HEK293 (cell line): ENCODE measurements around the gene C1QB.
"Not testable (repeated sequence)": the region's sequence is repeated elsewhere in the genome, so short reads cannot be mapped to it uniquely, and the experiment has no call there.

Experiments
- CTCF ChIA-PET: fragments of 350-600 bp; formaldehyde crosslinking; extraction: SDS; loops from one replicate; lab custom pipeline; 2021; ENCODE audit warnings: antibody characterized with exemption; lab: Yijun Ruan, JAX
- POLR2A ChIA-PET: fragments of 300-600 bp; formaldehyde crosslinking; extraction: SDS; loops from one replicate; lab custom pipeline; 2020; ENCODE audit warnings: antibody characterized with exemption, inconsistent platforms; lab: Yijun Ruan, JAX
- H3K27ac ChIP-seq: fragments of 200-500 bp; sonication (Bioruptor generic); 2 replicates; pipeline ENCODE4 v1.5.1; 2014; ENCODE audit warnings: low read depth, low read length, control low read depth, inconsistent platforms; ENCODE audit errors: extremely low read depth
- H3K36me3 ChIP-seq, 2 experiments: fragments of 200-500 bp in 1 of 2; sonication (Bioruptor generic) in 1 of 2; 1 replicate in 1 of 2; 2 replicates in 1 of 2; pipeline ENCODE4 v1.5.1; 2014 to 2017; ENCODE audit warnings: inconsistent platforms in 2 of 2, low read length in 2 of 2; ENCODE audit not compliant: control insufficient read depth in 2 of 2, insufficient read depth in 1 of 2
- H3K4me1 ChIP-seq: fragments of 200-500 bp; sonication (Bioruptor generic); 2 replicates; pipeline ENCODE4 v1.5.1; 2014; ENCODE audit warnings: mild to moderate bottlenecking, low read length, inconsistent platforms; ENCODE audit not compliant: control insufficient read depth, insufficient read depth
- H3K4me3 ChIP-seq: 2 replicates; pipeline ENCODE4 v1.5.1; 2011; ENCODE audit warnings: low read depth, mild to moderate bottlenecking, control low read depth, low read length, moderate library complexity
- H3K9me3 ChIP-seq: fragments of 200-500 bp; sonication (Bioruptor generic); 2 replicates; pipeline ENCODE4 v1.5.1; 2014; ENCODE audit warnings: low read depth, low read length, inconsistent platforms; ENCODE audit not compliant: control insufficient read depth, insufficient read depth
- BCL6B ChIP-seq: fragments of 450-650 bp; formaldehyde crosslinking; IDR thresholded peaks from 2 replicates; pipeline ENCODE4 v1.5.1; 2017; ENCODE audit warnings: missing biosample characterization, missing genetic modification characterization
- GLI4 ChIP-seq: fragments of 450-650 bp; formaldehyde crosslinking; IDR thresholded peaks from 2 replicates; pipeline ENCODE4 v1.5.1; 2016; ENCODE audit warnings: missing biosample characterization, missing genetic modification characterization
- KLF7 ChIP-seq: fragments of 450-650 bp; formaldehyde crosslinking; IDR thresholded peaks from 2 replicates; pipeline ENCODE4 v1.5.1; 2016; ENCODE audit warnings: missing biosample characterization, missing genetic modification characterization, borderline replicate concordance
- PRDM1 ChIP-seq: fragments of 450-650 bp; formaldehyde crosslinking; IDR thresholded peaks from 2 replicates; pipeline ENCODE4; 2016; ENCODE audit warnings: missing biosample characterization, missing genetic modification characterization
- SP2 ChIP-seq: fragments of 450-650 bp; formaldehyde crosslinking; IDR thresholded peaks from 2 replicates; pipeline ENCODE4 v1.5.1; 2016; ENCODE audit warnings: missing biosample characterization, missing genetic modification characterization
- ZFP3 ChIP-seq: fragments of 450-650 bp; formaldehyde crosslinking; IDR thresholded peaks from 2 replicates; pipeline ENCODE4 v1.5.1; 2016; ENCODE audit warnings: low read depth, missing biosample characterization, missing genetic modification characterization
- ZNF121 ChIP-seq: fragments of 450-650 bp; formaldehyde crosslinking; IDR thresholded peaks from 2 replicates; pipeline ENCODE4 v1.5.1; 2016; ENCODE audit warnings: missing biosample characterization, missing genetic modification characterization
- ZNF155 ChIP-seq: fragments of 450-650 bp; formaldehyde crosslinking; IDR thresholded peaks from 2 replicates; pipeline ENCODE4 v1.5.1; 2016; ENCODE audit warnings: missing biosample characterization, missing genetic modification characterization
- ZNF169 ChIP-seq: fragments of 450-650 bp; formaldehyde crosslinking; IDR thresholded peaks from 2 replicates; pipeline ENCODE4 v1.5.1; 2016; ENCODE audit warnings: missing biosample characterization, missing genetic modification characterization
- ZNF175 ChIP-seq: fragments of 450-650 bp; formaldehyde crosslinking; IDR thresholded peaks from 2 replicates; pipeline ENCODE4 v1.5.1; 2016; ENCODE audit warnings: missing biosample characterization, missing genetic modification characterization
- ZNF214 ChIP-seq: fragments of 450-650 bp; formaldehyde crosslinking; IDR thresholded peaks from 2 replicates; pipeline ENCODE4 v1.5.1; 2017; ENCODE audit warnings: missing biosample characterization, mild to moderate bottlenecking, missing genetic modification characterization, borderline replicate concordance
- ZNF366 ChIP-seq: fragments of 450-650 bp; formaldehyde crosslinking; conservative IDR thresholded peaks from 2 replicates; pipeline ENCODE4 v1.5.1; 2016; ENCODE audit warnings: missing biosample characterization, missing genetic modification characterization
- ZNF423 ChIP-seq: fragments of 450-650 bp; formaldehyde crosslinking; IDR thresholded peaks from 2 replicates; pipeline ENCODE4 v1.5.1; 2016; ENCODE audit warnings: missing biosample characterization, missing genetic modification characterization
- ZNF518A ChIP-seq: fragments of 450-650 bp; formaldehyde crosslinking; conservative IDR thresholded peaks from 2 replicates; pipeline ENCODE4 v1.5.1; 2016; ENCODE audit warnings: low read depth, missing biosample characterization, missing genetic modification characterization
- ZNF626 ChIP-seq: fragments of 450-650 bp; sonication (Bioruptor Pico); formaldehyde crosslinking; IDR thresholded peaks from 2 replicates; pipeline ENCODE4 v1.5.1; 2018; ENCODE audit warnings: missing biosample characterization, missing genetic modification characterization, inconsistent platforms
- ZNF664 ChIP-seq: fragments of 450-650 bp; formaldehyde crosslinking; IDR thresholded peaks from 2 replicates; pipeline ENCODE4 v1.5.1; 2016; ENCODE audit warnings: missing biosample characterization, missing genetic modification characterization
- ZNF791 ChIP-seq: fragments of 450-650 bp; formaldehyde crosslinking; IDR thresholded peaks from 2 replicates; pipeline ENCODE4 v1.5.1; 2016; ENCODE audit warnings: missing biosample characterization, missing genetic modification characterization
- ZSCAN23 ChIP-seq: fragments of 450-650 bp; formaldehyde crosslinking; IDR thresholded peaks from 2 replicates; pipeline ENCODE4 v1.5.1; 2016; ENCODE audit warnings: missing biosample characterization, missing genetic modification characterization

The C1QB gene

DNA sequence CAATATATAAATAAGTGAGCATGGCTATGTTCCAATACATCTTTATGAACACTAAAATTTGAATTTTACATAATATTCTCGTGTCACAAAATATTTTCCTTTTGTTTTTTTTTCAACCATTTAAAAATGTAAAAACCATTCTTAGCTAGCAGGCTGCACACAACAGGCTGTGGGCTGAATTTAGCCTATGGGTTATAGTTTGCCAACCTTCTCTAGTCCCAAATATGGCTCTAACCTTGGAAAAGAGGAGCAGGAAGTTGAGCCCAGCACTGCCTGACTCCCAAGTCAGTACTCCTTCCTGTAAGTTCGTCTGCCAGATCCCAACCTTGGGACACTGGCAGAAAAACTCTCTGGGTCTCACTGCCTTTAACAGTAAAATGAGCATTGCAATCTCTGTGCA lies 13.4 kb downstream of the C1QB start (continued):
- TF ChIP-seq ZNF518A (tag by site-specific recombination) (no peak), KLF7 (no peak), ZNF155 (tag by site-specific recombination) (no peak)

DNA sequence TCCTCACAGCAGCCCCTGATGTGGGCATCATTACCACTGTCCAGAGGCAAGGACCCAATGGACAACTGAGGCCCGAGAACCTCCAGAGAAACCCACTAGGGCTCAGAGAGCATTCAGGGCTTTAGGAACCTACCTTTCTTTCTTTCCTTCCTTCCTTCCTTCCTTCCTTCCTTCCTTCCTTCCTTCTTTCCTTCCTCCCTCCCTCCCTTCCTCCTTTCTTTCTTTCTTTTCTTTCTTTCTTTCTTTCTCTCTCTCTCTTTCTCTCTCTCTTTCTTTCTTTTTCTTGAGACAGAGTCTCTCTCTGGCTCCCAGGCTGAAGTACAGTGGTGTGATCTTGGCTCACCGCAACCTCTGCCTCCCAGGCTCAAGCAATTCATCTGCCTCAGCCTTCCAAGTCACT lies 15.8 kb downstream of the C1QB start:
- H3K27ac ChIP-seq, H3K9me3 ChIP-seq, POLR2A ChIA-PET, H3K36me3 ChIP-seq, H3K4me1 ChIP-seq, CTCF ChIA-PET, H3K4me3 ChIP-seq: not testable (repeated sequence)
- peak; percentile 92 for TF ChIP-seq ZNF366 (tag by site-specific recombination)

- H3K4me1 ChIP-seq, result no peaks in the 10 kb centered on the region
- ChIA-PET CTCF (interaction anchor here (1.1 kb wide), 1 partner anchor 146 kb away, joined by 3 read pairs; no protein-coding TSS in a partner anchor), POLR2A (no interaction called here)
- no peak overlapping the region for H3K4me3 ChIP-seq
- no peaks in the 10 kb centered on the region for H3K36me3 ChIP-seq
- no peak overlapping the region for H3K27ac ChIP-seq
- H3K9me3 ChIP-seq, result no peaks in the 10 kb centered on the region
- TF ChIP-seq ZNF423 (tag by site-specific recombination) (no peak), ZNF791 (tag by site-specific recombination) (no peak), ZNF214 (tag by site-specific recombination) (no peak), ZNF121 (no peak), ZFP3 (tag by site-specific recombination) (no peak), ZSCAN23 (tag by site-specific recombination) (no peak)
Observed at GRCh38 chr1:22670352-22670975, 17.4 kb downstream of the C1QB start.

DNA sequence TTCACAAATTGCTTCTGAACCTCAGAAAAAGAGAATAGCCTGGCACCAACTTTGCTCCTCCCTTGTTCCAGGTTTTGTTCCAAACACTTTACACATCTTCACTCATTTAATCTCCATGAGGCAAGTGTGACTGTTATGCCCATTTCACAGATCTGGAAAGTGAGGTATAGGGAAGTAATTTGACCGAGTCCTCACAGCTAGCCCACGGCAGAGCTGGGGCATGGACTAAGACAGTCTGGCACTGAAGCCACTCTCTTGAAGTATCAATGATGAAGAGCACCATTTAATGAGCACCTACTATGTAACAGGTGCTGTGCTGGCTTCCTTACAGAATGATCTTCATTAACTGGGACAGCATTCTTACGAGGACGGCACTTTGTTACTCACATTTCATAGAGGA lies 19.0 kb downstream of the C1QB start:
- POLR2A ChIA-PET, result no interaction called here
- TF ChIP-seq SP2 (tag by site-specific recombination), result no peak
- TF ChIP-seq ZNF169 (tag by site-specific recombination), result no peak
- no peak for TF ChIP-seq PRDM1 (tag by site-specific recombination)
- no peak for TF ChIP-seq GLI4
- no peak for TF ChIP-seq ZNF175
- no peak for TF ChIP-seq ZNF626
- peak; percentile 94 for TF ChIP-seq ZNF664 (tag by site-specific recombination)
- no peak for TF ChIP-seq BCL6B (tag by site-specific recombination)
- Histone ChIP-seq H3K4me1 (no peaks in the 10 kb centered on the region), H3K9me3 (no peaks in the 10 kb centered on the region), H3K27ac (no peak overlapping the region), H3K4me3 (no peak overlapping the region), H3K36me3 (no peaks in the 10 kb centered on the region)
- CTCF ChIA-PET, result interaction anchor here (0.6 to 5.7 kb wide), 7 partner anchors 9 to 1454 kb away, joined by 3 to 29 read pairs (median 4); no protein-coding TSS in a partner anchor
